Stimulated activated CD8-positive, alpha-beta memory T cell treated with anti-CD3 and anti-CD28 coated beads, Interleukin-4, amount 100 ng/mL, for 48 hours (primary cell): ENCODE results near the gene CRAMP1.
A peak's percentile ranks its signal among the peaks of the same experiment; 100 is the strongest.
"Not testable (repeated sequence)": the region's sequence is repeated elsewhere in the genome, so short reads cannot be mapped to it uniquely, and the experiment has no call there.

Experiments used
- DNase-seq: peaks from one replicate; pipeline ENCODE4 v3.0.0-alpha.2; 2020

The CRAMP1 gene, protein sequence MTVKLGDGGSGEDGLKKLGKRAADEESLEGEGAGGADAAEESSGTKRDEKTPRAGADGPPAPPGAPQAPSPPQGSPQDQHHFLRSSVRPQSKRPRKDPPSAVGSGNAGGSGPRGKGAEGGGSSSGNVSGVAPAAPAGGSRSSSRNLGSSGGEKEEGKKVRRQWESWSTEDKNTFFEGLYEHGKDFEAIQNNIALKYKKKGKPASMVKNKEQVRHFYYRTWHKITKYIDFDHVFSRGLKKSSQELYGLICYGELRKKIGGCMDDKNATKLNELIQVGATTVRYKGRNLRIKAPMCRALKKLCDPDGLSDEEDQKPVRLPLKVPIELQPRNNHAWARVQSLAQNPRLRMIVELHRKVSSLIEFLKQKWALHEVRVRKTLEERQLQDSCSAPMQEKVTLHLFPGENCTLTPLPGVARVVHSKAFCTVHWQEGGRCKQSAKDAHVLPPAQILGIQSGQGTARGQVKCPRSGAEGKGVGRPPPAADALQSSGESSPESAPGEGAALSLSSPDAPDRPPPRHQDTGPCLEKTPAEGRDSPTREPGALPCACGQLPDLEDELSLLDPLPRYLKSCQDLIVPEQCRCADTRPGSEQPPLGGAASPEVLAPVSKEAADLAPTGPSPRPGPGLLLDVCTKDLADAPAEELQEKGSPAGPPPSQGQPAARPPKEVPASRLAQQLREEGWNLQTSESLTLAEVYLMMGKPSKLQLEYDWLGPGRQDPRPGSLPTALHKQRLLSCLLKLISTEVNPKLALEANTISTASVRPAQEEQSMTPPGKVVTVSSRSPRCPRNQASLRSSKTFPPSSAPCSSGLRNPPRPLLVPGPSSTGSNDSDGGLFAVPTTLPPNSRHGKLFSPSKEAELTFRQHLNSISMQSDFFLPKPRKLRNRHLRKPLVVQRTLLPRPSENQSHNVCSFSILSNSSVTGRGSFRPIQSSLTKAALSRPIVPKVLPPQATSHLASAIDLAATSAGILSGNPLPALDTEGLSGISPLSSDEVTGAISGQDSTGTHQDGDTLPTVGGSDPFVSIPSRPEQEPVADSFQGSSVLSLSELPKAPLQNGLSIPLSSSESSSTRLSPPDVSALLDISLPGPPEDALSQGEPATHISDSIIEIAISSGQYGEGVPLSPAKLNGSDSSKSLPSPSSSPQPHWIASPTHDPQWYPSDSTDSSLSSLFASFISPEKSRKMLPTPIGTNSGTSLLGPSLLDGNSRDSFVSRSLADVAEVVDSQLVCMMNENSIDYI (N-terminal part only)

DNA sequence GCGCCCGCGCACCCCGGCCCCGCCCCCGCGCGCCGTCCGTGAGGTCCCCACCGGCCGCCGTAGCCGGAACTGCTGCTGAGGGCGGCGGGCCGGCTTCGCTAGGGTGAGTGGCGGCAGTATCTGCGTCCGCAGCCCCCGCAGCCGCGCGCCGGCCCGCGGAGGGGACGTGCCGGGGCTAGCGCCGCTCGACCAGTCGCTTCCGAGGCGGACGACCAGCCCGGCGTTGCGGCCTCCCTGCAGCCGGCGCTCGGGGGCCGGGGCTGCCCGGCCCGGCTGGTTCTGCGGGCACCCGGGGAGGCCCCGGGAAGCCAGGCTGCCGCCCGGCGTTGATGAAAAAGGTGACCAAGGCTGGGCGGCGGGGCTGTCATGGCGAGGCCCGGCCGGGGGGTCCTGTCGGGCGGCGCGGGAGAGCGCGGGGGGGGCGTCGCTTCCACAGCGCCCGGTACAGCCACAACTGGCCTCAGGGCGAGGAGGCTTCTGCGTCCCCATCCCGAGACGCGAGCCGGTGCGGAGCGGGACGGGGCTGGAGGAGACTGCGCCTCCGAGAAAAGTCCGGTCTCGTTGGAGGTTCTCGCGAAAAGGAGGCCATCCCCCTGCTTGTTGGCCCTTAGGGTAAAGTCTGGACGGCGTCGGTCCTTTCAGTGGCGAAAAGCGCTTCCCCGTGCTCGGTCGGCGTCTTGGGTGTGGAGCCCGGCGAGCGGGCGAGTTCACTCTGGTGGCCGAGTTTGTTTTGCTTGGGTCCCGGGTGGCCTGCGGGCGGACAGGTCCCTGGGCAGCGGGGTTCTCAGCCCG, at the start of gene CRAMP1:
TSS of gene CRAMP1 (plus strand) at position 41 of the 792 bp plus-strand sequence. CDS start 2,280 bp downstream, outside the sequence.
- DNase-seq, result peak; percentile 42

DNA sequence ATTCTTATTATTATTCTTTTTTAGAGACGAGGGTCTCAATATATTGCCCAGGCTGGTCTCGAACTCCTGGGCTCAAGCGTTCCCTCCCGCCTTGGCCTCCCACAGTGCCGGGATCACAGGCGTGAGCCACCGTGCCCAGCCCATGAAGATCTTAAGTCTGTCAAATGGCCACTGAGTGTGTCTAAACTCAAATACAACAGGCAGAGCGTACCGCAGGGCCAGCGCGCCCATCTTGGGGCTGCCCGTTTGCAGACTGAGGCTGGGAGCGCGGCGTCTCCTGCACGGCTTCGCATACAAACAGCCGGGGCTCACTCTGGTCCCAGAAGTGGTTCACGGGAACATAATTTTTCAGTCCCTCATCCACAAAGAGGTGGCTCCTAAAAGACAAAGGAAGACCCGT, 48.4 kb upstream of the CRAMP1 start:
- no peak for DNase-seq

DNA sequence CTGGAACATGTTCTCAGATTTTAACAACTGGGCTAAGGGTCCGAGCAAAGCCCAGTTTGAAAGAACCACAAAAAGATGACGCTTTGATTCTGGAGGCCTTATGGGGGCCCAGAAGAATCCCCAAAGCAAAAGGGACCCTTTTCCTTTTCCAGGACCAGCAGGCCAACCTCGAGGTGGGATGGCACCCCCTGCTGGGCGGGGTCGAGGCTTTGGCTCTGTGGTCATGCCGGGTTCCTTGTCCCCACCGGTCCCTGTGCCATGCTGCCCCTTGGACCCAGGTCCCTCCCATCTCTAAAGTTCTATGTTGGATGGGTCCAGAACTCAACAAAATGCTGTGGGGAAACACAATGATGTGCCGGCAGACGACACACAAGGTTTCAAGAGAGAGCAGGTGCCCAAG, 47.8 kb upstream of the CRAMP1 start:
- DNase-seq, result peak; percentile 40

GRCh38 chr16:1565083-1565805, 46.9 kb upstream of the CRAMP1 start:
- DNase-seq, result no peak

GRCh38 chr16:1567988-1568387, 44.2 kb upstream of the CRAMP1 start:
- DNase-seq, result no peak

DNA sequence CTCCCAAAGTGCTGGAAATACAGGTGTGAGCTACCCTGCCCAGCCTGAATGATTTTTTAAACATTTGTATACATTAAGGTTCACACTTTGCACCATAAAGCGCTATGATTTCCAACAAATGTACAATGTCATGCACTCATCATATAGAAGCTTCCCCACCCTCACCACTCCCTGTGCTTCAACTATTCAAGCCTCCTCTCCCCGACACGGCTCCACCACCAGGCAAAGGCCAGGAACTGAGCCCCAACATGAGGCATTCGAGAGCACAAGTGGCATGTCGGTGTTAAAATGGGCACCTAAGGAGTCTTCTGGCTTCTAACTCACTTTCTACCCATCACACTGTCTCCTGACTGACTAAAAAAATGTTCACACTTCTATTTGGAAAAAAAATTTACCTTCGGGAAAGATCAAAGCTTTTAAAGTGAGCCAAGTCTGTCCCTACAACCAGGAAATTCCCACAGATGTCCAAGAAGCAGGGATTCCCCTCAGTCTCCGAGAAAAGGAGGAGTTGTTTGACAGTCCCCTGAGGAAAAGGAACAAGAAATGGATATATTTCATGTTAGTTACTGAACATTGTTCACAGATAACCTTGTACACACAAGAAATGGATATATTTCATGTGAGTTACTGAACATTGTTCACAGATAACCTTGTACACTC, 41.0 kb upstream of the CRAMP1 start:
- no peak for DNase-seq

DNA sequence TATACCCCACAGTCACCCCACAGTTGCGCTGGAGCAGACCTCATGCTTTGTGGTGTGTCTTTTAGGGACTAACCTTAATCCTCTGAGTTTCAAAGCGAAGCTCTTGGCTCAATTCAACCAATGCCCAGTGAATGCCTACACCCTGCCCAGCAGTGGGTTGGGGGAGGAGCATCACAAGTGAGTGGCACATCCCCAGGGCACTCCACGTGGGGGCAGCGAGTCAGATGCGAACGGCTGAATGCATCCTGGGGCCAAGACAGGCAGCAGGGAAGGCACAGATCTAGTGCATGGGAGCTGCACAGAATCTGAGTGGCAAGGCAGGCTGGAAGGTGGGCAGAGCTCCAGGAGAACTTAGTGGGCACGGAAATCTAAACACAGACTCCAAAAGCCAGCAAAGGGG, 39.5 kb upstream of the CRAMP1 start:
- no peak for DNase-seq

- no peak for DNase-seq
Measured at GRCh38 chr16:1573301-1573700, 38.9 kb upstream of the CRAMP1 start.

DNA sequence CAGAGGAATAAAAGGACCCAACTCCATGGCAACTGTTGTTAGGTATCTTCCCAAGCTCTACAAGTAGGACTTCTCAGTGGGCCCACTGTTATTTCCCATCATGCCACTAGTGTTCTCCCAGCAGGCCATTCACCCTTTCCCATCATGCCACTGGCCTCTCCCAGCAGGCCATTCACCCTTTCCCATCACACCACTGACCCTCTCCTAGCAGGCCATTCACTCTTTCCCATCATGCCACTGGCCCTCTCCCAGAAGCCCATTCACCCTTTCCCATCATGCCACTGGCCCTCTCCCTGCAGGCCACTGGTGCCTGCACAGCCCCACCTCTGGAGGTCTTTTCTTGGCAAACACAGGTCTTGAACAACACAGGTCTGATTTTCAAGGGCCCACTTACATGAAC, 36.6 kb upstream of the CRAMP1 start:
- DNase-seq, result no peak

DNA sequence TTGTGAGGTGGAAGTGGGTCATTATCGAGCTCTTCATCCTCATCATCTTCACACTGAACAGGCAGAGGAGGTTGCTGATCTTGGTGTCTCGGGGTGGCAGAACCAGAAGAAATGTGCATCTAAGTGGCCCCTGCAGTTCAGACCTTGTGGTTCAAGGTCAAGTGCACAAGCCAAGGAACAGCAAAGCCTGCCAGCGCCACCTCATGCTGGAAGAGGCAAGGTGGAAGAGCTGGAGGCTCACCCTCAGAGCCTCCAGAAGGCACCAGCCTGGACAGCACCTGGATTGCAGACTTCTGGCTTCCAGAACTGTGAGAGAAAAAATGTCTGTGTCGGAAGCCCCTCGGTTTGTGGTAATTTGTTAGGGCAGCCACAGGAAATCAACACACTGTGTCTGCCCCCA, 32.9 kb upstream of the CRAMP1 start:
- DNase-seq, result no peak

DNA sequence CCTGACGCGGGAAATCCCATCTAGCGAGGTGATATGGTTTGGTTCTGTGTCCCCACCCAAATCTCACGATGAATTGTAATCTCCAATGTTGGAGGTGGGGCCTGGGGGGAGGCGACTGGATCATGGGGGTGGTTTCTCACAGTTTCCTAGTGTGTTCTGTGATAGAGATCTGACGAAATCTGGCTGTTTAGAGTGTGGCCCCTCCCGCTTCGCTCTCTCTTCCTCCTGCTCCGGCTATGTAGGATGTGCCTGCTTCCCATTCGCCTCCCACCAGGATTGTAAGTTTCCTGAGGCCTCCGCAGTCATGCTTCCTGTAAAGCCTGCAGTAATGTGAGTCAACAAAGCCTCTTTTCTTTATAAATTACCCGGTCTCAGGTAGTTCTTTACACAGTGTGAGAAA, 31.9 kb upstream of the CRAMP1 start:
- DNase-seq, result no peak

- DNase-seq, result no peak
Measured at GRCh38 chr16:1580956-1581355, 31.2 kb upstream of the CRAMP1 start.

GRCh38 chr16:1581804-1582203, 30.4 kb upstream of the CRAMP1 start:
- no peak for DNase-seq

DNA sequence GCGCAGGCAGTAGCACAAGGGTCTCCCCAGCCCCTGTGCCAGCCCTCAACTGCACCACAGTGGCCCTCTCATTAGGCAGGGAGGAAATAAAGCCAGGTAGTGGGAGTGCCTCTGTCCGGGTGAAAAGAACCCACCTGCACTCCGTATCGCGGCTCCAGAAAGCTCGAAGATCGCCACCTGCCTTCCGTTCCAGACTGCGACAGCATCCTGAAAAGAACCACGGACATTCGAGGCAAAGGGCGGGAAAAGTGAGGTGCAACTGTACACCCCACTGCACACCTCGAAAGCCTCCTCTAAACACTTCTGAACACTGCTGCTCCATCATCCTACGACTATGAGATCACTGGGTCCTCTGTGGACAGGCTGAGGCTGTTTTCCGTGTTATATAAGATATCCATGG, 29.0 kb upstream of the CRAMP1 start:
- no peak for DNase-seq

DNA sequence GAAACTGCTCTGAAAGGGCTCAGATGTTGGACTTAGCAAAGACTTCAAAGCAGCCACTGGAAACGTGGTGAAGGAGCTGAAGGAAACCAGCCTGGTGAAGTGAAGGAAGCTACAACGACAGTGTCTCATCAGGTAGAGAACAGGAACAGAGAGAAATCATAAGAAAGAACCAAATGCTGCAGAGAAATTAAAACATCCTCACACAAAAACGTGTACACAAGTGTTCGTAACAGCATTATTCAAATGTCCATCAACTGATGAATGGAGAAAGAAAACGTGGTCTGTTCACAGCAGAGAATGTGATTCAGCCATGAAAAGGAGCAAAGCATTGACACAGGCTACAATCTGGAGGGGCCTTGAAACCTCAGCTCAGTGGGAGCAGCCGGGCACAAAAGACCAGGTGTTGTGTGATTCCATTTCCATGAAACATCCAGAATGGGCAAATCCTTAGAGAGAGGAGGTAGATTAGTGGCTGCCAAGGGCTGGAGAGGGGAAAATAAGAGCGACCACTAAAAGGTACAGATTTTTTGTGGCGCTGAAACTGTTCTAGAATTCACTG, 27.2 kb upstream of the CRAMP1 start:
- DNase-seq, result no peak

- DNase-seq, result no peak
Measured at GRCh38 chr16:1590366-1590765, 21.8 kb upstream of the CRAMP1 start.

GRCh38 chr16:1590930-1591705, 21.0 kb upstream of the CRAMP1 start:
- DNase-seq, result no peak

DNA sequence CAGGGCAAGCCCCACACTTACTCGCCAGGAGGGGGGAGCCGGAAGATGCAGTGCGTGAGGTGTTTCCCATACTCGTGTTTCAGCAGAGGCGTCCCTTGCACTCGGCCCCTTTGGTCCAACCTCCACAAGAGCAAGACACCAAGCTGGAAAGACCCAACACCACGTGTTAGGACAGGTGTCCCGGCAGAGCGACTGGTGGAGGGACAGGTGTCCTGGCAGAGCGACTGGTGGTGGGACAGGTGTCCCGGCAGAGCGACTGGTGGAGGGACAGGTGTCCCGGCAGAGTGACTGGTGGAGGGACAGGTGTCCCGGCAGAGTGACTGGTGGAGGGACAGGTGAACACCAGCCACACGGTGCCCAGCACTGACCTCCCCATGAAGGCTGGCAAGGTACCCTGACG, 19.7 kb upstream of the CRAMP1 start:
- DNase-seq, result no peak

- not testable (repeated sequence) for DNase-seq
Measured at GRCh38 chr16:1595511-1595910, 16.6 kb upstream of the CRAMP1 start.

GRCh38 chr16:1596516-1596915, 15.6 kb upstream of the CRAMP1 start:
- DNase-seq, result no peak
